LNCaP clone FGC (cell line): ENCODE data around the gene CPE.

Experiments used
- DNase-seq: peaks from one replicate; pipeline ENCODE4 v3.0.0-alpha.2; 2011; ENCODE audit warnings: low read depth
- H3K4me3 ChIP-seq: 2 replicates; pipeline ENCODE4 v1.5.1; 2011; ENCODE audit warnings: mild to moderate bottlenecking, low read depth, low read length, control low read depth
- CTCF ChIP-seq: IDR thresholded peaks from 2 replicates; pipeline ENCODE4 v1.5.1; 2012; ENCODE audit warnings: mild to moderate bottlenecking; ENCODE audit not compliant: control insufficient read depth, insufficient read depth; ENCODE audit errors: extremely low read depth

CPE gene

GRCh38 chr4:165418073-165418472 lies 39.3 kb downstream of the CPE start:
- no peak overlapping the region for H3K4me3 ChIP-seq
- TF ChIP-seq CTCF, result no peak
- DNase-seq, result no peak

GRCh38 chr4:165425629-165426028 lies 46.8 kb downstream of the CPE start:
- no peak overlapping the region for H3K4me3 ChIP-seq
- TF ChIP-seq CTCF, result no peak
- no peak for DNase-seq

- no peak for DNase-seq
- no peak for TF ChIP-seq CTCF
- H3K4me3 ChIP-seq, result no peak overlapping the region
Measured at GRCh38 chr4:165426331-165426730, 47.5 kb downstream of the CPE start.

- H3K4me3 ChIP-seq, result no peak overlapping the region
- no peak for DNase-seq
- TF ChIP-seq CTCF, result no peak
Measured at GRCh38 chr4:165426823-165427222, 48.0 kb downstream of the CPE start.

GRCh38 chr4:165428957-165429356 lies 50.1 kb downstream of the CPE start:
- H3K4me3 ChIP-seq, result no peak overlapping the region
- DNase-seq, result no peak
- TF ChIP-seq CTCF, result no peak

GRCh38 chr4:165433529-165433928 lies 54.7 kb downstream of the CPE start:
- no peak overlapping the region for H3K4me3 ChIP-seq
- TF ChIP-seq CTCF, result no peak
- peak; percentile 50 for DNase-seq

- TF ChIP-seq CTCF, result no peak
- no peak for DNase-seq
- H3K4me3 ChIP-seq, result no peak overlapping the region
Measured at GRCh38 chr4:165437691-165438090, 58.9 kb downstream of the CPE start.
